IPS DF 6.9 (cell line): ENCODE data around the gene RIT2.
A peak's percentile ranks its signal among the peaks of the same experiment; 100 is the strongest.

ENCODE experiments used
- DNase-seq: peaks from one replicate; pipeline ENCODE4 v3.0.0-alpha.2; 2013; ENCODE audit warnings: low read depth, low spot score
- H3K27ac ChIP-seq: one replicate; pipeline ENCODE4 v1.5.1; 2013; ENCODE audit warnings: low read length, control low read depth
- H3K27me3 ChIP-seq: 2 replicates; pipeline ENCODE4 v1.6.1; 2013; ENCODE audit warnings: mild to moderate bottlenecking, low read length; ENCODE audit not compliant: control insufficient read depth, insufficient read depth
- H3K36me3 ChIP-seq: 2 replicates; pipeline ENCODE4 v1.6.1; 2013; ENCODE audit warnings: low read length; ENCODE audit not compliant: control insufficient read depth, insufficient read depth
- H3K4me1 ChIP-seq: 2 replicates; pipeline ENCODE4 v1.6.1; 2013; ENCODE audit warnings: low read length; ENCODE audit not compliant: control insufficient read depth, insufficient read depth
- H3K4me3 ChIP-seq: 2 replicates; pipeline ENCODE4 v1.5.1; 2013; ENCODE audit warnings: mild to moderate bottlenecking, low read length
- H3K9me3 ChIP-seq: 2 replicates; pipeline ENCODE4 v1.6.1; 2013; ENCODE audit warnings: low read length, inconsistent platforms; ENCODE audit not compliant: control insufficient read depth, insufficient read depth
- WGBS: extraction: QIAGEN DNeasy Blood & Tissue Kit; methylation state at CpG from one replicate; pipeline ENCODE4 v1.1.7; 2013; ENCODE audit warnings: mixed read lengths, missing lambda C conversion rate; ENCODE audit not compliant: insufficient read length, insufficient coverage; 5-methylcytosine and 5-hydroxymethylcytosine counted together

Gene RIT2

GRCh38 chr18:43061318-43061717 lies 54.2 kb downstream of the RIT2 start:
- Histone ChIP-seq H3K27me3 (no peaks in the 10 kb centered on the region), H3K27ac (no peak overlapping the region)
- no CpG with 5 or more reads among the region's 4 CpGs for WGBS

GRCh38 chr18:43060020-43060419 lies 55.5 kb downstream of the RIT2 start:
- Histone ChIP-seq H3K27ac (no peak overlapping the region), H3K9me3 (no peaks in the 10 kb centered on the region), H3K36me3 (no peaks in the 10 kb centered on the region), H3K4me3 (no peak overlapping the region), H3K4me1 (peaks cover 1% of the 10 kb centered on the region; the same call in 1 of the 2 replicates), H3K27me3 (no peaks in the 10 kb centered on the region)
- WGBS, result no CpG with 5 or more reads among the region's 1 CpG
- DNase-seq, result no peak

More at GRCh38 chr18:43061318-43061717, 54.2 kb downstream of the RIT2 start:
- peaks cover 1% of the 10 kb centered on the region; the same call in 1 of the 2 replicates for H3K4me1 ChIP-seq
- H3K4me3 ChIP-seq, result no peak overlapping the region
- no peak for DNase-seq
- no peaks in the 10 kb centered on the region for H3K9me3 ChIP-seq
- H3K36me3 ChIP-seq, result no peaks in the 10 kb centered on the region

- Histone ChIP-seq H3K36me3 (no peaks in the 10 kb centered on the region), H3K4me3 (no peak overlapping the region), H3K4me1 (no peaks in the 10 kb centered on the region), H3K27ac (no peak overlapping the region), H3K9me3 (no peaks in the 10 kb centered on the region), H3K27me3 (no peaks in the 10 kb centered on the region)
- no peak for DNase-seq
- no CpG with 5 or more reads among the region's 7 CpGs for WGBS
Observed at GRCh38 chr18:43054815-43055519, 60.5 kb downstream of the RIT2 start.

GRCh38 chr18:43049021-43049420 lies 66.5 kb downstream of the RIT2 start:
- no peaks in the 10 kb centered on the region for H3K4me1 ChIP-seq
- no peak overlapping the region for H3K27ac ChIP-seq
- no peaks in the 10 kb centered on the region for H3K36me3 ChIP-seq
- no CpG with 5 or more reads among the region's 3 CpGs for WGBS
- no peaks in the 10 kb centered on the region for H3K27me3 ChIP-seq
- no peak overlapping the region for H3K4me3 ChIP-seq
- DNase-seq, result no peak
- no peaks in the 10 kb centered on the region for H3K9me3 ChIP-seq

- Histone ChIP-seq H3K36me3 (no peaks in the 10 kb centered on the region), H3K9me3 (no peaks in the 10 kb centered on the region), H3K27ac (no peak overlapping the region), H3K27me3 (no peaks in the 10 kb centered on the region), H3K4me3 (no peak overlapping the region), H3K4me1 (no peaks in the 10 kb centered on the region)
- DNase-seq, result no peak
- WGBS, result no CpG with 5 or more reads among the region's 2 CpGs
Observed at GRCh38 chr18:43046322-43046721, 69.2 kb downstream of the RIT2 start.

GRCh38 chr18:43043626-43044025 lies 71.9 kb downstream of the RIT2 start:
- Histone ChIP-seq H3K9me3 (no peaks in the 10 kb centered on the region), H3K4me1 (no peaks in the 10 kb centered on the region), H3K4me3 (no peak overlapping the region), H3K27me3 (no peaks in the 10 kb centered on the region), H3K36me3 (no peaks in the 10 kb centered on the region), H3K27ac (no peak overlapping the region)
- no peak for DNase-seq
- no CpG with 5 or more reads among the region's 4 CpGs for WGBS

GRCh38 chr18:43040281-43040680 lies 75.2 kb downstream of the RIT2 start:
- no peak overlapping the region for H3K4me3 ChIP-seq
- H3K9me3 ChIP-seq, result no peaks in the 10 kb centered on the region
- no peak for DNase-seq
- H3K4me1 ChIP-seq, result 0 out of 2 replicates have a peak, but pooled peaks cover 1% of the 10 kb centered on the region
- no peaks in the 10 kb centered on the region for H3K36me3 ChIP-seq
- H3K27ac ChIP-seq, result no peak overlapping the region
- H3K27me3 ChIP-seq, result no peaks in the 10 kb centered on the region
- WGBS, result no CpG with 5 or more reads among the region's 2 CpGs

GRCh38 chr18:43034683-43035500 lies 80.6 kb downstream of the RIT2 start:
- Histone ChIP-seq H3K9me3 (no peaks in the 10 kb centered on the region), H3K36me3 (no peaks in the 10 kb centered on the region), H3K27ac (no peak overlapping the region), H3K4me1 (0 out of 2 replicates have a peak, but pooled peaks cover 1% of the 10 kb centered on the region), H3K27me3 (no peaks in the 10 kb centered on the region), H3K4me3 (no peak overlapping the region)
- DNase-seq, result peak; percentile 82
- WGBS, result no CpG with 5 or more reads among the region's 2 CpGs

GRCh38 chr18:43031169-43031568 lies 84.3 kb downstream of the RIT2 start:
- H3K9me3 ChIP-seq, result no peaks in the 10 kb centered on the region
- H3K4me3 ChIP-seq, result no peak overlapping the region
- WGBS, result no CpG with 5 or more reads among the region's 1 CpG
- H3K4me1 ChIP-seq, result 0 out of 2 replicates have a peak, but pooled peaks cover under 1% of the 10 kb centered on the region
- no peak overlapping the region for H3K27ac ChIP-seq
- no peak for DNase-seq
- H3K27me3 ChIP-seq, result no peaks in the 10 kb centered on the region
- H3K36me3 ChIP-seq, result no peaks in the 10 kb centered on the region

- Histone ChIP-seq H3K9me3 (no peaks in the 10 kb centered on the region), H3K27me3 (no peaks in the 10 kb centered on the region), H3K36me3 (no peaks in the 10 kb centered on the region), H3K27ac (no peak overlapping the region), H3K4me1 (no peaks in the 10 kb centered on the region), H3K4me3 (no peak overlapping the region)
- DNase-seq, result no peak
Observed at GRCh38 chr18:43029414-43029813, 86.1 kb downstream of the RIT2 start.
